HCT116 (cell line): ENCODE results near the gene NFATC1. TPM values are rescaled to one million over a fixed set of nuclear protein-coding genes. Genes with fewer than 3 reads are reported as not detected.

ENCODE experiments used
- ATAC-seq: fragments of 200-7000 bp; cut with Tn5 transposase; 2 replicates; pipeline ENCODE4 v1.9.1; 2020; ENCODE audit warnings: mild to moderate bottlenecking, moderate library complexity
- BruUV-seq: library from RNA; stranded (reverse); fragments of 400-500 nt; replicated peaks from 2 replicates; lab custom pipeline; 2021; lab: Mats Ljungman, UMichigan
- CTCF ChIA-PET: fragments of 300-600 bp; sonication (Branson Sonifier 250); formaldehyde crosslinking; loops from one replicate; lab custom pipeline; 2021; ENCODE audit warnings: antibody characterized with exemption; lab: Charles Lee
- POLR2A ChIA-PET: fragments of 300-600, 350-600 bp; sonication (Branson Sonifier 250); formaldehyde crosslinking; loops from one replicate; lab custom pipeline; 2021; ENCODE audit warnings: antibody characterized with exemption; lab: Charles Lee
- RAD21 ChIA-PET, 2 experiments: fragments of 300-600 bp; sonication (Branson Sonifier 250); formaldehyde crosslinking; loops; one replicate each; lab custom pipeline; 2023; ENCODE audit warnings: low total read pairs in 2 of 2; ENCODE audit not compliant: uncharacterized antibody in 2 of 2, unreplicated experiment in 2 of 2, low non-redundant PET in 1 of 2; lab: Charles Lee
- DNase-seq: peaks from one replicate; pipeline ENCODE4 v3.0.0-alpha.2; 2010; ENCODE audit warnings: low read depth, low spot score
- H2AFZ ChIP-seq: fragments of 200-600 bp; shearing (Covaris generic), sonication (generic); 2 replicates; pipeline ENCODE4 v1.6.1; 2017; ENCODE audit warnings: low read depth, mixed run types, mixed read lengths, antibody characterized with exemption, low read length; ENCODE audit not compliant: poor library complexity, severe bottlenecking
- H3K27ac ChIP-seq: 2 replicates; pipeline ENCODE4 v1.5.1; 2012; ENCODE audit warnings: low read depth, low read length
- H3K27me3 ChIP-seq: fragments of 200-600 bp; sonication (generic); 2 replicates; pipeline ENCODE4 v1.6.1; 2016; ENCODE audit warnings: mixed run types, low read length, mixed read lengths; ENCODE audit not compliant: insufficient read depth
- H3K36me3 ChIP-seq, 2 experiments: fragments of 200-500 bp in 1 of 2; fragments of 200-600 bp in 1 of 2; sonication (Bioruptor generic) in 1 of 2; sonication (generic) in 1 of 2; 2 replicates each; pipeline versions ENCODE4 v1.5.1 to v1.6.1; 2014 to 2016; ENCODE audit warnings: low read length in 2 of 2, inconsistent platforms in 1 of 2, mixed read lengths in 1 of 2, mixed run types in 1 of 2; ENCODE audit not compliant: insufficient read depth in 2 of 2, control insufficient read depth in 1 of 2
- H3K4me1 ChIP-seq, 2 experiments: fragments of 200-600 bp in 1 of 2; sonication (generic) in 1 of 2; 2 replicates each; pipeline versions ENCODE4 v1.5.1 to v1.6.1; 2012 to 2017; ENCODE audit warnings: low read length in 2 of 2, inconsistent platforms in 1 of 2, mild to moderate bottlenecking in 1 of 2, mixed read lengths in 1 of 2, mixed run types in 1 of 2, moderate library complexity in 1 of 2; ENCODE audit not compliant: insufficient read depth in 2 of 2, control insufficient read depth in 1 of 2
- H3K4me2 ChIP-seq: fragments of 200-600 bp; sonication (generic); 2 replicates; pipeline ENCODE4 v1.6.1; 2017; ENCODE audit warnings: mixed run types, low read length, mixed read lengths
- H3K4me3 ChIP-seq, 2 experiments: fragments of 200-600 bp in 1 of 2; sonication (generic) in 1 of 2; replicated peaks in 1 of 2; 2 replicates each; pipeline ENCODE4 v1.5.1; 2011 to 2016; ENCODE audit warnings: low read length in 2 of 2, control low read depth in 1 of 2, low read depth in 1 of 2, mild to moderate bottlenecking in 1 of 2, mixed read lengths in 1 of 2, mixed run types in 1 of 2
- H3K79me2 ChIP-seq: fragments of 200-600 bp; sonication (generic); 2 replicates; pipeline ENCODE4 v1.6.1; 2017; ENCODE audit warnings: mild to moderate bottlenecking, mixed run types, low read length, moderate library complexity, mixed read lengths; ENCODE audit not compliant: insufficient read depth
- H3K9ac ChIP-seq: fragments of 200-600 bp; sonication (generic); 2 replicates; pipeline ENCODE4 v1.6.1; 2016; ENCODE audit warnings: low read length, mixed read lengths
- H3K9me2 ChIP-seq: fragments of 200-600 bp; sonication (generic), shearing (Covaris generic); 2 replicates; pipeline ENCODE4 v1.6.1; 2017; ENCODE audit warnings: mixed run types, mild to moderate bottlenecking, moderate library complexity; ENCODE audit not compliant: insufficient read depth
- H3K9me3 ChIP-seq, 2 experiments: fragments of 200-500 bp in 1 of 2; fragments of 200-600 bp in 1 of 2; sonication (Bioruptor generic) in 1 of 2; sonication (generic) in 1 of 2; 2 replicates each; pipeline ENCODE4 v1.6.1; 2014 to 2017; ENCODE audit warnings: low read length in 2 of 2, mixed read lengths in 2 of 2, inconsistent platforms in 1 of 2, low read depth in 1 of 2, mild to moderate bottlenecking in 1 of 2, mixed run types in 1 of 2, moderate library complexity in 1 of 2; ENCODE audit not compliant: control insufficient read depth in 1 of 2, insufficient read depth in 1 of 2
- H4K20me1 ChIP-seq: fragments of 200-600 bp; sonication (generic), shearing (Covaris generic); 2 replicates; pipeline ENCODE4 v1.6.1; 2017; ENCODE audit warnings: mixed run types, mild to moderate bottlenecking, moderate library complexity; ENCODE audit not compliant: insufficient read depth
- CEBPB ChIP-seq: IDR thresholded peaks from 2 replicates; pipeline ENCODE4 v1.6.1; 2012; ENCODE audit warnings: low read depth
- EGR1 ChIP-seq: IDR thresholded peaks from 2 replicates; pipeline ENCODE4 v1.6.1; 2012; ENCODE audit warnings: low read depth
- EZH2phosphoT487 ChIP-seq: fragments of 200-600 bp; IDR thresholded peaks from 2 replicates; pipeline ENCODE4 v1.6.1; 2018; ENCODE audit warnings: antibody characterized with exemption, borderline replicate concordance
- FOSL1 ChIP-seq: IDR thresholded peaks from 2 replicates; pipeline ENCODE4 v1.6.1; 2012; ENCODE audit warnings: low read depth
- SP1 ChIP-seq: IDR thresholded peaks from 2 replicates; pipeline ENCODE4 v1.6.1; 2012; ENCODE audit warnings: low read depth
- intact Hi-C: fragments of 100-400 bp; cut with micrococcal nuclease; formaldehyde crosslinking; loops from 2 replicates; pipeline ENCODE4 v1.10.0; 2022
- total RNA-seq: library from RNA; stranded (reverse); gene quantifications from one replicate; pipeline ENCODE4 v1.2.1, GENCODE V29; 2021; ENCODE audit not compliant: unreplicated experiment
- TF ChIP-seq, protein P1 (sequence below): IDR thresholded peaks from 2 replicates; pipeline ENCODE4 v1.6.1; 2011; ENCODE audit warnings: mild to moderate bottlenecking, low read length, moderate library complexity; ENCODE audit not compliant: insufficient replicate concordance; ENCODE audit errors: extremely low read depth

NFATC1 gene
- total RNA-seq, 1 experiment from 2014 or later, result 20.8 TPM

DNA sequence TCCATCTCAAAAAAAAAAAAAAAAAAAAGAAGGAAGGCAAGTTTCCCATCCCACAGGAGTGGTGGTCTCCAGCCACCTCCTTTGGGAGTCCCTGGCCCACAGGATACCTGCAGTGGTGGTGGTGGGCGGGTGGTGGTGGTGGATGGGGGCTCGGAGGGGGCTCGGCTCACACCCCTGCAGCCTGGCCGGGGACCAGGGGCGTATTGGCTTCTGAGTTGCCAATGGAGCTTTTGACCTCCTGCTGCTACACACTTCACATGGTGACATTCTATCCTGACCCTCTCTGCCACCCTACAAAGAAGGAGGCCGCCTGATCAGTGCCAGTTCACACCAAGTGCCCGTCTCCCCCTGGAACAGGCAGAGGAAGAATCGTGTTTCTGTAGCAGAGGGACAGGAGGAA, 119.6 kb downstream of the NFATC1 start:
- no peak overlapping the region for H2AFZ ChIP-seq
- no peak overlapping the region for H3K4me3 ChIP-seq
- DNase-seq (no peak), ATAC-seq (no peak)
- H3K27me3 ChIP-seq, result no peaks in the 10 kb centered on the region
- no TSS peak for BruUV-seq
- no peak overlapping the region for H3K9ac ChIP-seq
- H3K4me1 ChIP-seq, result no peaks in the 10 kb centered on the region
- TF ChIP-seq SP1, result no peak
- TF ChIP-seq EZH2phosphoT487, result no peak
- TF ChIP-seq CEBPB, result no peak
- TF ChIP-seq EGR1, result no peak
- no peaks in the 10 kb centered on the region for H3K79me2 ChIP-seq
- no peak overlapping the region for H3K4me2 ChIP-seq
- no peak overlapping the region for H3K27ac ChIP-seq
- H3K36me3 ChIP-seq, result no peaks in the 10 kb centered on the region
- H4K20me1 ChIP-seq, result no peaks in the 10 kb centered on the region
- intact Hi-C loops, result no loop called here
- H3K9me3 ChIP-seq, result no peaks in the 10 kb centered on the region
- RAD21 ChIA-PET, result no interaction called here
- CTCF ChIA-PET, result no interaction called here
- no peaks in the 10 kb centered on the region for H3K9me2 ChIP-seq
- POLR2A ChIA-PET, result no interaction called here

DNA sequence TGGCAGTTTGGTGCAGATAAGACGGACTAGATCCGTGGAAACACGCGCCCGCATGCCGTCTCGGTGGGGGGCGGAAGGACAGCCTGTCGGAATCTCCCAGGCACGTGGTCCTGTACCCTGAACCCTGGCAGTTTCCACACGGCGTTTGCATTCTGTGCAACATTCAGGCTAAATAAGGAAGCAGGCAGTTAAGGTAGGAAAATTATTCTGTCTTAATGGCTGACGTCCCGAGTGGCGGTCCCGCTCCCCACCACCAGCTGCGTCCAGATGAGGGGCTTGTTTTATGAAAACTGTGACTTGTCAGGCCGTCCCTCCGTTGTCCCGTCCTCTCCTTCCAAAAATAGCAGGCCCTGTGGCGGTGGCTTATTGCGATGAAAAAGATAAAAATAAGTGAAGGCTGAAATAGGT, 120.2 kb downstream of the NFATC1 start:
- intact Hi-C loops, result no loop called here
- no peak for TF ChIP-seq EZH2phosphoT487
- no peak for TF ChIP-seq CEBPB
- TF ChIP-seq FOSL1, result no peak
- TF ChIP-seq, protein P1, sequence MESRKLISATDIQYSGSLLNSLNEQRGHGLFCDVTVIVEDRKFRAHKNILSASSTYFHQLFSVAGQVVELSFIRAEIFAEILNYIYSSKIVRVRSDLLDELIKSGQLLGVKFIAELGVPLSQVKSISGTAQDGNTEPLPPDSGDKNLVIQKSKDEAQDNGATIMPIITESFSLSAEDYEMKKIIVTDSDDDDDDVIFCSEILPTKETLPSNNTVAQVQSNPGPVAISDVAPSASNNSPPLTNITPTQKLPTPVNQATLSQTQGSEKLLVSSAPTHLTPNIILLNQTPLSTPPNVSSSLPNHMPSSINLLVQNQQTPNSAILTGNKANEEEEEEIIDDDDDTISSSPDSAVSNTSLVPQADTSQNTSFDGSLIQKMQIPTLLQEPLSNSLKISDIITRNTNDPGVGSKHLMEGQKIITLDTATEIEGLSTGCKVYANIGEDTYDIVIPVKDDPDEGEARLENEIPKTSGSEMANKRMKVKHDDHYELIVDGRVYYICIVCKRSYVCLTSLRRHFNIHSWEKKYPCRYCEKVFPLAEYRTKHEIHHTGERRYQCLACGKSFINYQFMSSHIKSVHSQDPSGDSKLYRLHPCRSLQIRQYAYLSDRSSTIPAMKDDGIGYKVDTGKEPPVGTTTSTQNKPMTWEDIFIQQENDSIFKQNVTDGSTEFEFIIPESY, result no peak
- no peaks in the 10 kb centered on the region for H3K4me1 ChIP-seq
- H2AFZ ChIP-seq, result no peak overlapping the region
- no peaks in the 10 kb centered on the region for H3K27me3 ChIP-seq
- no peaks in the 10 kb centered on the region for H3K36me3 ChIP-seq
- BruUV-seq, result no TSS peak
- POLR2A ChIA-PET, result no interaction called here
- H3K9ac ChIP-seq, result no peak overlapping the region
- no peak overlapping the region for H3K27ac ChIP-seq
- ATAC-seq (no peak), DNase-seq (no peak)
- RAD21 ChIA-PET, result no interaction called here
- no peaks in the 10 kb centered on the region for H3K79me2 ChIP-seq
- CTCF ChIA-PET, result no interaction called here
- H3K4me3 ChIP-seq, result no peak overlapping the region
- no peaks in the 10 kb centered on the region for H3K9me3 ChIP-seq
- H4K20me1 ChIP-seq, result no peaks in the 10 kb centered on the region
- no peak overlapping the region for H3K4me2 ChIP-seq
- H3K9me2 ChIP-seq, result no peaks in the 10 kb centered on the region
